K562 (cell line): ENCODE measurements around the gene LMAN1. TPM values are rescaled to one million over a fixed set of nuclear protein-coding genes. Genes with fewer than 3 reads are reported as not detected.
A peak's percentile ranks its signal among the peaks of the same experiment; 100 is the strongest.

Experiments
- CTCFL ChIP-seq: IDR thresholded peaks from 2 replicates; pipeline ENCODE4 v1.6.1; 2011; ENCODE audit warnings: borderline replicate concordance, low read depth, mild to moderate bottlenecking, moderate library complexity, low read length; ENCODE audit not compliant: insufficient read depth, poor library complexity, severe bottlenecking
- HNRNPH1 ChIP-seq: fragments of 200-400 bp; formaldehyde crosslinking; optimal IDR thresholded peaks from 2 replicates; pipeline ENCODE3; 2017; ENCODE audit warnings: low read depth, mild to moderate bottlenecking, low read length, moderate library complexity
- ID3 ChIP-seq, 2 experiments: fragments of 250-450 bp in 1 of 2; fragments of 450-650 bp in 1 of 2; sonication (Bioruptor Pico) in 1 of 2; IDR thresholded peaks; 2 replicates each; pipeline versions ENCODE4 v1.6.1 to v1.8.0; 2016 to 2021; ENCODE audit warnings: mild to moderate bottlenecking in 2 of 2, moderate library complexity in 2 of 2, missing compliant biosample characterization in 1 of 2, missing genetic modification characterization in 1 of 2
- NCOA4 ChIP-seq: fragments of 450-650 bp; IDR thresholded peaks from 2 replicates; pipeline ENCODE4 v1.6.1; 2018; ENCODE audit warnings: mild to moderate bottlenecking; ENCODE audit not compliant: partially characterized antibody
- ZNF407 ChIP-seq: fragments of 450-650 bp; IDR thresholded peaks from 2 replicates; pipeline ENCODE4 v1.6.1; 2016; ENCODE audit warnings: low read depth
- polyA plus RNA-seq, 8 experiments: library from polyadenylated mRNA; depleted of rRNA in 4 of 8; stranded (reverse) in 5 of 8; unstranded in 3 of 8; fragments of >200 nt; fragmentation: Nextera tagmentation in 2 of 8; fragmentation: Illumina TruSeq in 1 of 8; extraction: Ambion mirVana in 2 of 8; extraction: Trizol in 1 of 8; gene quantifications; 2 replicates each; pipeline versions ENCODE4 v1.2.1 to v1.2.3, GENCODE V29; 2011 to 2014; ENCODE audit warnings: inconsistent platforms in 1 of 8, missing spikeins in 1 of 8
- total RNA-seq, 7 experiments: library from RNA; depleted of rRNA in 6 of 7; stranded (reverse); fragments of >200 nt in 6 of 7; fragmentation: Illumina TruSeq in 2 of 7; extraction: Trizol in 2 of 7; gene quantifications; 2 replicates each; pipeline versions ENCODE4 v1.2.1 to v1.2.3, GENCODE V29; 2011 to 2021; ENCODE audit warnings: low replicate concordance in 1 of 7

LMAN1 gene
- total and polyA plus RNA-seq, 9 of the 15 experiments (the other 6 are each of a cell fraction or from before 2014, with no cell fraction given): 18.8 to 108 (median 71.2) TPM

- TF ChIP-seq ZNF407: no peak
- no peak for TF ChIP-seq HNRNPH1
- no peak for TF ChIP-seq NCOA4
- peak; percentile 51 for TF ChIP-seq CTCFL
- TF ChIP-seq ID3 (CRISPR knock-in tag; IDR thresholded peaks at IDR 0.05): no peak
- TF ChIP-seq ID3 (tag; IDR thresholded peaks at IDR 0.05): no peak
Measured at GRCh38 chr18:59402432-59403090, 43.5 kb upstream of the LMAN1 start (continued).
